ENCODE measurements around the gene IDH3A. TPM values are rescaled to one million over a fixed set of nuclear protein-coding genes. Genes with fewer than 3 reads are reported as not detected.

Gene IDH3A
- polyA plus RNA-seq, 1 experiment, result 49.3 TPM

DNA sequence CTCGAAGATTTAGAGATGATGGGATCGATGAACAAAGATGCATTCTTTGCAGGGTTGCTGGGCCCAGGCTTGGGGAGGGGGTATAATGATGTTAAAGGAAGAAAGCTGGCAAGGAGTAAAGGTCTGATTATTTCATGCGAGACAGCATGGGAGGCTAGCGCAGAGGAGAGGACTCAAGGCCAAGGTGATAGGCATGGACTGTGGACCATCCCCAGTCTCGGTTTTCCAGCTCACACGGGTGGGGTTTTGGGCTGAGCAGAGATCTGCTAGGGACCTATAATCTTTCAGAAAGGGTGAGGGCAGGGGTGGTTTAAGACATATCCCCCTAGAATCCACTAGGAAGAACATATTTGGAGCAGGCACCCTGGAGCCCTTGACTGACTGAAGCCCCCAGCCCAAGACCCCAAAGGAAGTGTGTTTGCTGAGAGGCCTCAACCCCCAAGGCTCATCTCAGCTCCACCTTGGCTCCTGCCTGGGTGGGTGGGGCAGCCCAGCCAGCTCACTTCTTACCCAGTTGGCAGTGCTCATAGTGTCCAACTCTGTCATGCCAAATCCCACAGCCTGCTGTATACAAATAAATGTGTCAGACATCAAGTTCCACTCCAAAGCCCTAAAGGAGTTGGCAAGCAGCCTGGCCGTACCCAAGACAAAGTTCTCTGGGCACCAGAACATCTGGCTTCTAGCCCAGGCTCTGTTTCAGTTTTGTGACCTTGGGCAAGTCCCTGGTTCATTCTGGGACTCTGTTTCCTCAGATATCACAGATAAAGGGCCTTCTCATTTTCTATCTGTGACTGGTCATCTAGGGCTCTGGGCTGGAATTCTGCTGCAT is 67.3 kb downstream of the IDH3A start:
- Histone ChIP-seq H3K4me3 (ENCODE audit: low read depth, low read length) (no peak overlapping the region), H3K36me3 (ENCODE audit: control insufficient read depth, insufficient read depth, low read length) (no peaks in the 10 kb centered on the region), H3K27me3 (ENCODE audit: control insufficient read depth, insufficient read depth, low read length) (0 out of 2 replicates have a peak, but pooled peaks cover 2% of the 10 kb centered on the region)
- TF ChIP-seq, protein P1, sequence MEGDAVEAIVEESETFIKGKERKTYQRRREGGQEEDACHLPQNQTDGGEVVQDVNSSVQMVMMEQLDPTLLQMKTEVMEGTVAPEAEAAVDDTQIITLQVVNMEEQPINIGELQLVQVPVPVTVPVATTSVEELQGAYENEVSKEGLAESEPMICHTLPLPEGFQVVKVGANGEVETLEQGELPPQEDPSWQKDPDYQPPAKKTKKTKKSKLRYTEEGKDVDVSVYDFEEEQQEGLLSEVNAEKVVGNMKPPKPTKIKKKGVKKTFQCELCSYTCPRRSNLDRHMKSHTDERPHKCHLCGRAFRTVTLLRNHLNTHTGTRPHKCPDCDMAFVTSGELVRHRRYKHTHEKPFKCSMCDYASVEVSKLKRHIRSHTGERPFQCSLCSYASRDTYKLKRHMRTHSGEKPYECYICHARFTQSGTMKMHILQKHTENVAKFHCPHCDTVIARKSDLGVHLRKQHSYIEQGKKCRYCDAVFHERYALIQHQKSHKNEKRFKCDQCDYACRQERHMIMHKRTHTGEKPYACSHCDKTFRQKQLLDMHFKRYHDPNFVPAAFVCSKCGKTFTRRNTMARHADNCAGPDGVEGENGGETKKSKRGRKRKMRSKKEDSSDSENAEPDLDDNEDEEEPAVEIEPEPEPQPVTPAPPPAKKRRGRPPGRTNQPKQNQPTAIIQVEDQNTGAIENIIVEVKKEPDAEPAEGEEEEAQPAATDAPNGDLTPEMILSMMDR (IDR thresholded peaks at IDR 0.05; ENCODE audit: insufficient read depth, low read depth, low read length), result no peak
- CTCF ChIA-PET, result interaction anchor here (1.3 kb wide), 1 partner anchor 24 kb away, joined by 3 read pairs; no protein-coding TSS in a partner anchor
- no peak for DNase-seq (ENCODE audit: low read depth)
- POLR2A ChIA-PET, result interaction anchor here (0.5 to 0.6 kb wide), 2 partner anchors 31 to 87 kb away, joined by 3 to 5 read pairs; no protein-coding TSS in a partner anchor

DNA sequence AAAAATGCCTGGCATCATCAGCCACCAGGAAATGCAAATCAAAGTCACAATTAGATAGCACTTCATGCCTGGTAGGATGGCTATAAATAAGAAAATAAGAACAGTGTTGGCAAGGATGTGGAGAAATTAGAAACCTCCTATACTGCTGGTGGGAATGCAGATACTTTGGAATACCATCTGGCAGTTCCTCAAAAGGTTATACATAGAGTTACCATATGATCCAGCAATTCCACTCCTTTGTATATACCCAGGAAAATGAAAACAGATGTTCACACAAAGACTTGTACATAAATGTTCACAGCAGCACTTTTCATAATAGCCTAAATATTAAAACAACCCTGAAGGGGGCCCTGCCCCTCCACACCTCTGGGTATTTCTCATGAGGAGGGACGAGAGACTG is 71.6 kb downstream of the IDH3A start:
- TF ChIP-seq, protein P1 (IDR thresholded peaks at IDR 0.05; ENCODE audit: insufficient read depth, low read depth, low read length), result no peak
- no peak for DNase-seq (ENCODE audit: low read depth)
- H3K27me3 ChIP-seq (ENCODE audit: control insufficient read depth, insufficient read depth, low read length), result no peaks in the 10 kb centered on the region
- no peaks in the 10 kb centered on the region for H3K36me3 ChIP-seq (ENCODE audit: control insufficient read depth, insufficient read depth, low read length)
- ChIA-PET CTCF (no interaction called here), POLR2A (no interaction called here)
- no peak overlapping the region for H3K4me3 ChIP-seq (ENCODE audit: low read depth, low read length)

Other genes starting within 250 kb of the IDH3A start
- gene TBC1D2B, start 71.7 kb upstream of the IDH3A start, polyA plus RNA-seq (2011; rRNA removed), result 37.3 and 39.8 TPM in 2 replicates
- gene SH2D7, start 56.8 kb upstream of the IDH3A start, polyA plus RNA-seq (2011; rRNA removed), result not detected in 2 replicates
- gene CIB2, start 17.9 kb upstream of the IDH3A start, polyA plus RNA-seq (2011; rRNA removed), result 4.5 and 7.4 TPM in 2 replicates
- 0.01 and 0.02 TPM in 2 replicates for gene ACSBG1, start 85.2 kb downstream of the IDH3A start, polyA plus RNA-seq (2011; rRNA removed)
- 2.8 and 4.1 TPM in 2 replicates for gene DNAJA4, start 115.2 kb downstream of the IDH3A start, polyA plus RNA-seq (2011; rRNA removed)
- gene SKIC8, start 150.2 kb downstream of the IDH3A start, polyA plus RNA-seq (2011; rRNA removed), result 72.8 and 73.4 TPM in 2 replicates
- not detected in 2 replicates for gene CRABP1, start 191.0 kb downstream of the IDH3A start, polyA plus RNA-seq (2011; rRNA removed)

All from BJ (cell line).